HUES64 (cell line): ENCODE measurements around the gene TMEM253.

Experiments used
- H3K27ac ChIP-seq: 2 replicates; pipeline ENCODE4 v1.7.0; 2013; ENCODE audit warnings: low read depth, low read length, inconsistent platforms
- H3K27me3 ChIP-seq: 2 replicates; pipeline ENCODE4 v1.6.1; 2013; ENCODE audit warnings: mild to moderate bottlenecking, low read length; ENCODE audit not compliant: insufficient read depth
- H3K36me3 ChIP-seq: 2 replicates; pipeline ENCODE4 v1.6.1; 2013; ENCODE audit warnings: mild to moderate bottlenecking, low read length; ENCODE audit not compliant: insufficient read depth
- H3K4me1 ChIP-seq: 2 replicates; pipeline ENCODE4 v1.6.1; 2013; ENCODE audit warnings: mild to moderate bottlenecking, low read length, moderate library complexity; ENCODE audit not compliant: insufficient read depth
- H3K4me3 ChIP-seq: 2 replicates; pipeline ENCODE4 v1.5.1; 2013; ENCODE audit warnings: mild to moderate bottlenecking, low read length, moderate library complexity
- H3K9ac ChIP-seq: 2 replicates; pipeline ENCODE4 v1.6.1; 2013; ENCODE audit warnings: mild to moderate bottlenecking, low read depth, low read length
- H3K9me3 ChIP-seq: 2 replicates; pipeline ENCODE4 v1.6.1; 2013; ENCODE audit warnings: low read depth, low read length; ENCODE audit not compliant: insufficient read depth
- WGBS: fragments of 150-250, 120-280 bp; methylation state at CpG from one replicate; pipeline ENCODE4 v1.1.7; 2013; ENCODE audit warnings: missing lambda C conversion rate; 5-methylcytosine and 5-hydroxymethylcytosine counted together

TMEM253 gene

GRCh38 chr14:21084396-21084795 is 16.5 kb upstream of the TMEM253 start:
- H3K27ac ChIP-seq, result no peak overlapping the region
- no peak overlapping the region for H3K9ac ChIP-seq
- no peaks in the 10 kb centered on the region for H3K27me3 ChIP-seq
- peaks cover 88% of the 10 kb centered on the region for H3K36me3 ChIP-seq
- H3K4me1 ChIP-seq, result peaks cover 3% of the 10 kb centered on the region; the same call in 1 of the 2 replicates
- no peak overlapping the region for H3K4me3 ChIP-seq
- WGBS, result 91% methylated on average over 2 of the region's 2 CpGs
- no peaks in the 10 kb centered on the region for H3K9me3 ChIP-seq

GRCh38 chr14:21084998-21085853 is 15.6 kb upstream of the TMEM253 start:
- Histone ChIP-seq H3K4me1 (peaks cover 3% of the 10 kb centered on the region; the same call in 1 of the 2 replicates), H3K27me3 (no peaks in the 10 kb centered on the region), H3K36me3 (peaks cover 88% of the 10 kb centered on the region), H3K27ac (no peak overlapping the region), H3K9me3 (no peaks in the 10 kb centered on the region), H3K4me3 (no peak overlapping the region), H3K9ac (no peak overlapping the region)
- 95% methylated on average over 17 of the region's 17 CpGs for WGBS

- no peak overlapping the region for H3K9ac ChIP-seq
- no peaks in the 10 kb centered on the region for H3K9me3 ChIP-seq
- H3K36me3 ChIP-seq, result peaks cover 88% of the 10 kb centered on the region
- H3K4me1 ChIP-seq, result peaks cover 3% of the 10 kb centered on the region; the same call in 1 of the 2 replicates
- no peak overlapping the region for H3K4me3 ChIP-seq
- H3K27me3 ChIP-seq, result no peaks in the 10 kb centered on the region
- 93% methylated on average over 4 of the region's 4 CpGs for WGBS
- peak overlapping the region; percentile 57 for H3K27ac ChIP-seq
Observed at GRCh38 chr14:21086908-21087293, 14.0 kb upstream of the TMEM253 start.

GRCh38 chr14:21087294-21088091 is 13.4 kb upstream of the TMEM253 start:
- Histone ChIP-seq H3K9ac (no peak overlapping the region), H3K4me3 (no peak overlapping the region), H3K27ac (peak overlapping the region; percentile 57), H3K4me1 (peaks cover 3% of the 10 kb centered on the region; the same call in 1 of the 2 replicates), H3K9me3 (no peaks in the 10 kb centered on the region), H3K36me3 (peaks cover 87% of the 10 kb centered on the region), H3K27me3 (no peaks in the 10 kb centered on the region)
- WGBS, result 63% methylated on average over 19 of the region's 19 CpGs

GRCh38 chr14:21088687-21089086 is 12.2 kb upstream of the TMEM253 start:
- no peaks in the 10 kb centered on the region for H3K27me3 ChIP-seq
- H3K4me3 ChIP-seq, result no peak overlapping the region
- WGBS, result 94% methylated on average over 4 of the region's 4 CpGs
- H3K4me1 ChIP-seq, result peaks cover 12% of the 10 kb centered on the region
- H3K27ac ChIP-seq, result no peak overlapping the region
- H3K36me3 ChIP-seq, result peaks cover 90% of the 10 kb centered on the region
- H3K9ac ChIP-seq, result no peak overlapping the region
- H3K9me3 ChIP-seq, result no peaks in the 10 kb centered on the region

- Histone ChIP-seq H3K9ac (no peak overlapping the region), H3K36me3 (peaks cover 84% of the 10 kb centered on the region), H3K4me3 (no peak overlapping the region), H3K27me3 (no peaks in the 10 kb centered on the region), H3K4me1 (peaks cover 15% of the 10 kb centered on the region), H3K27ac (no peak overlapping the region), H3K9me3 (no peaks in the 10 kb centered on the region)
- no CpG with 5 or more reads among the region's 1 CpG for WGBS
Observed at GRCh38 chr14:21089271-21089670, 11.6 kb upstream of the TMEM253 start.

GRCh38 chr14:21089877-21090193 is 11.0 kb upstream of the TMEM253 start:
- 92% methylated on average over 5 of the region's 5 CpGs for WGBS
- Histone ChIP-seq H3K36me3 (peaks cover 78% of the 10 kb centered on the region), H3K4me1 (peaks cover 17% of the 10 kb centered on the region), H3K27ac (no peak overlapping the region), H3K9me3 (no peaks in the 10 kb centered on the region), H3K9ac (no peak overlapping the region), H3K4me3 (no peak overlapping the region), H3K27me3 (no peaks in the 10 kb centered on the region)

- Histone ChIP-seq H3K9me3 (no peaks in the 10 kb centered on the region), H3K27me3 (no peaks in the 10 kb centered on the region), H3K27ac (peak overlapping the region; percentile 46; the same call in 1 of the 2 replicates), H3K36me3 (peaks cover 73% of the 10 kb centered on the region), H3K4me3 (no peak overlapping the region), H3K9ac (no peak overlapping the region), H3K4me1 (peaks cover 22% of the 10 kb centered on the region)
- WGBS, result 86% methylated on average over 45 of the region's 45 CpGs
Observed at GRCh38 chr14:21090194-21090939, 10.5 kb upstream of the TMEM253 start.

GRCh38 chr14:21090940-21091663 is 9.8 kb upstream of the TMEM253 start:
- peaks cover 65% of the 10 kb centered on the region for H3K36me3 ChIP-seq
- peak overlapping the region; percentile 46; the same call in 1 of the 2 replicates for H3K27ac ChIP-seq
- H3K9ac ChIP-seq, result no peak overlapping the region
- no peaks in the 10 kb centered on the region for H3K9me3 ChIP-seq
- WGBS, result 96% methylated on average over 45 of the region's 45 CpGs
- no peaks in the 10 kb centered on the region for H3K27me3 ChIP-seq
- peaks cover 28% of the 10 kb centered on the region for H3K4me1 ChIP-seq
- H3K4me3 ChIP-seq, result no peak overlapping the region

GRCh38 chr14:21091821-21092272 is 9.0 kb upstream of the TMEM253 start:
- 0 out of 2 replicates have a peak overlapping the region, but pooled peaks have one; percentile 8 for H3K9ac ChIP-seq
- 95% methylated on average over 42 of the region's 42 CpGs for WGBS
- peaks cover 34% of the 10 kb centered on the region for H3K4me1 ChIP-seq
- H3K4me3 ChIP-seq, result no peak overlapping the region
- peaks cover 58% of the 10 kb centered on the region for H3K36me3 ChIP-seq
- no peaks in the 10 kb centered on the region for H3K27me3 ChIP-seq
- peak overlapping the region; percentile 37; the same call in 1 of the 2 replicates for H3K27ac ChIP-seq
- no peaks in the 10 kb centered on the region for H3K9me3 ChIP-seq
